CD8-positive, alpha-beta memory T cell (primary cell): ENCODE results near the gene CEP350. TPM values are rescaled to one million over a fixed set of nuclear protein-coding genes. Genes with fewer than 3 reads are reported as not detected.

Experiments
- CTCF ChIA-PET: fragments of 350-600 bp; sonication (Branson Sonifier 250); formaldehyde crosslinking; loops from one replicate; lab custom pipeline; 2021; ENCODE audit warnings: antibody characterized with exemption; lab: Charles Lee
- POLR2A ChIA-PET: fragments of 350-600 bp; sonication (Branson Sonifier 250); formaldehyde crosslinking; loops from one replicate; lab custom pipeline; 2021; ENCODE audit warnings: antibody characterized with exemption; lab: Charles Lee
- DNase-seq, 5 donors: peaks; one replicate each; pipeline versions ENCODE4 v3.0.0 to v3.0.0-alpha.2; 2020 to 2022; ENCODE audit warnings: mixed read lengths in 1 of 5
- H3K27ac ChIP-seq: one replicate; pipeline ENCODE4 v1.7.0; 2013; ENCODE audit warnings: low read depth, mild to moderate bottlenecking, low read length, moderate library complexity
- H3K27me3 ChIP-seq: 2 replicates; pipeline ENCODE4 v1.7.0; 2013; ENCODE audit warnings: low read length, mild to moderate bottlenecking; ENCODE audit not compliant: insufficient read depth, poor library complexity, severe bottlenecking
- H3K36me3 ChIP-seq: 2 replicates; pipeline ENCODE4 v1.7.0; 2013; ENCODE audit warnings: mild to moderate bottlenecking, low read length, moderate library complexity; ENCODE audit not compliant: insufficient read depth
- H3K4me1 ChIP-seq: 2 replicates; pipeline ENCODE4 v1.7.0; 2013; ENCODE audit warnings: mild to moderate bottlenecking, low read length, moderate library complexity; ENCODE audit not compliant: insufficient read depth
- H3K4me3 ChIP-seq: 2 replicates; pipeline ENCODE4 v1.7.0; 2013; ENCODE audit warnings: mild to moderate bottlenecking, low read length
- H3K9me3 ChIP-seq: 2 replicates; pipeline ENCODE4 v1.7.0; 2013; ENCODE audit warnings: mild to moderate bottlenecking, low read length
- H3K27ac Mint-ChIP-seq, 8 donors: one replicate each; pipeline ENCODE4 v1.8.0; 2020 to 2021; ENCODE audit warnings: mixed read lengths in 8 of 8, mild to moderate bottlenecking in 6 of 8, inconsistent platforms in 3 of 8, moderate library complexity in 3 of 8
- H3K27me3 Mint-ChIP-seq, 2 donors: one replicate each; pipeline ENCODE4 v1.8.0; 2020 to 2021; ENCODE audit warnings: mixed read lengths in 2 of 2, mild to moderate bottlenecking in 1 of 2, moderate library complexity in 1 of 2
- H3K36me3 Mint-ChIP-seq, 3 donors: one replicate each; pipeline ENCODE4 v1.8.0; 2020 to 2021; ENCODE audit warnings: mixed read lengths in 3 of 3, inconsistent platforms in 1 of 3, mild to moderate bottlenecking in 1 of 3
- H3K4me1 Mint-ChIP-seq, 3 donors: one replicate each; pipeline ENCODE4 v1.8.0; 2020 to 2021; ENCODE audit warnings: mixed read lengths in 3 of 3, inconsistent platforms in 1 of 3, mild to moderate bottlenecking in 1 of 3
- H3K4me3 Mint-ChIP-seq, 7 donors: one replicate each; pipeline ENCODE4 v1.8.0; 2020 to 2021; ENCODE audit warnings: mixed read lengths in 7 of 7, mild to moderate bottlenecking in 6 of 7, moderate library complexity in 4 of 7, inconsistent platforms in 2 of 7
- H3K9me3 Mint-ChIP-seq, 5 donors: one replicate each; pipeline ENCODE4 v1.8.0; 2020 to 2022; ENCODE audit warnings: mixed read lengths in 5 of 5, mild to moderate bottlenecking in 3 of 5, moderate library complexity in 2 of 5, inconsistent platforms in 1 of 5
- polyA plus RNA-seq: library from polyadenylated mRNA; unstranded; fragments of 300-500 nt; fragmentation: Illumina TruSeq; gene quantifications from one replicate; pipeline ENCODE4 v1.2.3, GENCODE V29; 2021
- total RNA-seq, 2 experiments: library from RNA; stranded (reverse); gene quantifications; one replicate each; pipeline ENCODE4 v1.2.3, GENCODE V29; 2021

CEP350 gene
- total and polyA plus RNA-seq, 3 experiments from 2014 or later: 41.4 to 60.1 (median 43.3) TPM

DNA sequence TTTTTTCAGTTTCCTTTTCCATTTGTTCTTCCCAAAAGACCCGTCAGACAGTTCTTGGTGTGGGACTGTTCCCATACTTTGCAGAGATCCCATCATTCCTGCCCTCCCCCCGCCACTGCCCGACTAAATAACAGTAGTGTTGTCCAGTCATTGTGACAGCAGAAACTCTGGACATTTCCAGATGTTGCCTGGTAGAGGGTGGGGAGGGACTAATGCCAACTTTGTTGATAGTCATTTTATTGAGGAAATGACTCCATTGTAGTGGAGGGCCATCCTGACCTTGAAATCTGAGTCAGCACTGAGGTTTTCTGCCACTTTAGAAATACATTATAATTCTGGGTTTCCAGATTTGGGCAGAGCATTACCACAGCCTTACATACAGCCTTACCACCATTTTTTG is 85.4 kb downstream of the CEP350 start:
- ChIA-PET CTCF (no interaction called here), POLR2A (no interaction called here)
- Mint-ChIP-seq H3K9me3 (no peaks in the 10 kb centered on the region), H3K4me3 (no peak overlapping the region), H3K27ac (no peak overlapping the region), H3K27me3 (no peaks in the 10 kb centered on the region), H3K36me3 (peaks cover 11 to 80% (median 29%) of the 10 kb centered on the region in 3 donors), H3K4me1 (no peaks in the 10 kb centered on the region)
- Histone ChIP-seq H3K27me3 (no peaks in the 10 kb centered on the region), H3K36me3 (peaks cover 41% of the 10 kb centered on the region), H3K4me1 (no peaks in the 10 kb centered on the region), H3K27ac (no peak overlapping the region), H3K9me3 (no peaks in the 10 kb centered on the region), H3K4me3 (no peak overlapping the region)
- no peak for DNase-seq

GRCh38 chr1:180041582-180041981 is 87.0 kb downstream of the CEP350 start:
- CTCF ChIA-PET: no interaction called here
- Mint-ChIP-seq H3K36me3 (peaks cover 11 to 80% (median 33%) of the 10 kb centered on the region in 3 donors), H3K4me1 (peaks cover 0 to 6% (median 0%) of the 10 kb centered on the region in 3 donors), H3K27me3 (no peaks in the 10 kb centered on the region), H3K4me3 (no peak overlapping the region), H3K9me3 (no peaks in the 10 kb centered on the region), H3K27ac (no peak overlapping the region)
- no peaks in the 10 kb centered on the region for H3K27me3 ChIP-seq
- no peak for DNase-seq
- peaks cover 50% of the 10 kb centered on the region for H3K36me3 ChIP-seq
- POLR2A ChIA-PET: no interaction called here
- no peak overlapping the region for H3K27ac ChIP-seq
- H3K9me3 ChIP-seq: no peaks in the 10 kb centered on the region
- H3K4me3 ChIP-seq: no peak overlapping the region
- H3K4me1 ChIP-seq: no peaks in the 10 kb centered on the region

DNA sequence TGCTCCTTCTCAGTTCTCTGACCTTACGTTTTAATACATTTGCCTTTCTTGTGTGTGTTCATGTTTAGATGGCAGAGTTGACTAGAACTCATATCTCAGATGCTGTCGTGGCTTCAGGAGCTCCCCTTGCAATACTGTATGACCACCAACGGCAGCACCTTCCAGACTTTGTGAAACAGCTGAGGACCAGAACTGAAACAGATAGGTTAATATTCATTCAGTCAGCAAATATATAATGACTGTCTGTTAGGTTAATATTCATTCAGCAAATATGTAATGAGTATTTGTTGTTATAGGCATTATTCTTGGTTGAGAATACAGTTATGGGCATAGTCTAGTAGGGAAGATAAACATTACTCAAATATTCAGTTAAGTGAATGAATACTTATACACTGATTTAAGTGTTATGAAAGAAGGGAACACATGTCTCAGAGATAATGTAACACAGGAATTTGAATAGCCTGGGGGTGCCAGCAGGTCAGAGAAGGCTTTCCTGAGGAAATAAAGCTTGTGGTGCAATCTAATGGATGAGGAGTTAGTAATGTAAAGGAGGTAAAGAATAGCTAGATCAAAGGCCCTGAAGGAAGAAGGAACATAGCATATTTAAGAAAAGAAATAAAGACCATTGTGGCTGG is 88.5 kb downstream of the CEP350 start:
- no peak for DNase-seq
- ChIA-PET POLR2A (no interaction called here), CTCF (no interaction called here)
- Mint-ChIP-seq H3K4me3 (no peak overlapping the region), H3K4me1 (peaks cover 0 to 11% (median 0%) of the 10 kb centered on the region in 3 donors), H3K36me3 (peaks cover 12 to 78% (median 37%) of the 10 kb centered on the region in 3 donors), H3K9me3 (no peaks in the 10 kb centered on the region), H3K27me3 (no peaks in the 10 kb centered on the region), H3K27ac (peak overlapping the region in 3 of 8 donors; percentile 11 to 55 (median 19))
- Histone ChIP-seq H3K27ac (no peak overlapping the region), H3K4me1 (no peaks in the 10 kb centered on the region), H3K9me3 (no peaks in the 10 kb centered on the region), H3K4me3 (no peak overlapping the region), H3K27me3 (no peaks in the 10 kb centered on the region), H3K36me3 (peaks cover 49% of the 10 kb centered on the region)

- CTCF ChIA-PET: no interaction called here
- H3K27me3 ChIP-seq: no peaks in the 10 kb centered on the region
- H3K27me3 Mint-ChIP-seq: no peaks in the 10 kb centered on the region
- no peaks in the 10 kb centered on the region for H3K4me1 ChIP-seq
- H3K36me3 Mint-ChIP-seq: peaks cover 11 to 78% (median 42%) of the 10 kb centered on the region in 3 donors
- DNase-seq: no peak
- no peak overlapping the region for H3K27ac ChIP-seq
- peaks cover 44% of the 10 kb centered on the region for H3K36me3 ChIP-seq
- H3K4me3 ChIP-seq: no peak overlapping the region
- no peak overlapping the region for H3K4me3 Mint-ChIP-seq
- no peaks in the 10 kb centered on the region for H3K9me3 Mint-ChIP-seq
- H3K4me1 Mint-ChIP-seq: peaks cover 0 to 11% (median 0%) of the 10 kb centered on the region in 3 donors
- H3K27ac Mint-ChIP-seq: peak overlapping the region in 1 of 8 donors; percentile 19
- no peaks in the 10 kb centered on the region for H3K9me3 ChIP-seq
- POLR2A ChIA-PET: no interaction called here
These were observed 89.2 kb downstream of the CEP350 start for GRCh38 chr1:180043785-180044184.

- Histone ChIP-seq H3K9me3 (no peaks in the 10 kb centered on the region), H3K27ac (no peak overlapping the region), H3K4me1 (no peaks in the 10 kb centered on the region), H3K27me3 (no peaks in the 10 kb centered on the region), H3K36me3 (peaks cover 51% of the 10 kb centered on the region), H3K4me3 (no peak overlapping the region)
- Mint-ChIP-seq H3K9me3 (no peaks in the 10 kb centered on the region), H3K36me3 (peaks cover 12 to 84% (median 48%) of the 10 kb centered on the region in 3 donors), H3K27ac (no peak overlapping the region), H3K27me3 (no peaks in the 10 kb centered on the region), H3K4me3 (no peak overlapping the region), H3K4me1 (peaks cover 0 to 11% (median 0%) of the 10 kb centered on the region in 3 donors)
- CTCF ChIA-PET: no interaction called here
- POLR2A ChIA-PET: no interaction called here
- DNase-seq: no peak
These were observed 92.1 kb downstream of the CEP350 start for GRCh38 chr1:180046674-180047073.

GRCh38 chr1:180053594-180054567 is 99.3 kb downstream of the CEP350 start:
- H3K27me3 ChIP-seq: no peaks in the 10 kb centered on the region
- no peak overlapping the region for H3K27ac ChIP-seq
- CTCF ChIA-PET: no interaction called here
- Mint-ChIP-seq H3K4me3 (no peak overlapping the region), H3K27me3 (no peaks in the 10 kb centered on the region), H3K27ac (peak overlapping the region in 1 of 8 donors; percentile 23), H3K9me3 (no peaks in the 10 kb centered on the region), H3K36me3 (peaks cover 7 to 77% (median 31%) of the 10 kb centered on the region in 3 donors), H3K4me1 (peaks cover 0 to 2% (median 0%) of the 10 kb centered on the region in 3 donors)
- no peak for DNase-seq
- no peaks in the 10 kb centered on the region for H3K4me1 ChIP-seq
- no peak overlapping the region for H3K4me3 ChIP-seq
- peaks cover 20% of the 10 kb centered on the region for H3K36me3 ChIP-seq
- no peaks in the 10 kb centered on the region for H3K9me3 ChIP-seq
- POLR2A ChIA-PET: no interaction called here

- Histone ChIP-seq H3K27ac (peak overlapping the region; percentile 27), H3K36me3 (peaks cover 16% of the 10 kb centered on the region)
These were observed 103.3 kb downstream of the CEP350 start for GRCh38 chr1:180057883-180058396.

More at GRCh38 chr1:180057883-180058396, 103.3 kb downstream of the CEP350 start:
- no peaks in the 10 kb centered on the region for H3K9me3 Mint-ChIP-seq
- H3K4me1 Mint-ChIP-seq: peaks cover 0 to 2% (median 0%) of the 10 kb centered on the region in 3 donors
- no peaks in the 10 kb centered on the region for H3K27me3 Mint-ChIP-seq
- peak overlapping the region in 1 of 8 donors; percentile 22 for H3K27ac Mint-ChIP-seq
- CTCF ChIA-PET: no interaction called here
- H3K4me1 ChIP-seq: no peaks in the 10 kb centered on the region
- no peak for DNase-seq
- peaks cover 6 to 70% (median 22%) of the 10 kb centered on the region in 3 donors for H3K36me3 Mint-ChIP-seq
- POLR2A ChIA-PET: no interaction called here
- no peak overlapping the region for H3K4me3 Mint-ChIP-seq
- no peaks in the 10 kb centered on the region for H3K27me3 ChIP-seq
- H3K9me3 ChIP-seq: no peaks in the 10 kb centered on the region
- no peak overlapping the region for H3K4me3 ChIP-seq
